CD1c-positive myeloid dendritic cell (primary cell): ENCODE results near the gene MBTD1.
"Not testable (repeated sequence)": the region's sequence is repeated elsewhere in the genome, so short reads cannot be mapped to it uniquely, and the experiment has no call there.

Source experiments
- DNase-seq: peaks from one replicate; pipeline ENCODE4 v3.0.0-alpha.2; 2016; ENCODE audit errors: extremely low spot score

Gene MBTD1

GRCh38 chr17:51189162-51189561 is 70.7 kb downstream of the MBTD1 start:
- DNase-seq = no peak

GRCh38 chr17:51188271-51188833 is 71.5 kb downstream of the MBTD1 start:
- DNase-seq = no peak

GRCh38 chr17:51185763-51186332 is 74.0 kb downstream of the MBTD1 start:
- DNase-seq = no peak

- DNase-seq = no peak
These were observed 75.7 kb downstream of the MBTD1 start for GRCh38 chr17:51184124-51184523.

GRCh38 chr17:51180486-51180885 is 79.4 kb downstream of the MBTD1 start:
- DNase-seq = no peak

GRCh38 chr17:51172030-51172429 is 87.8 kb downstream of the MBTD1 start:
- DNase-seq = not testable (repeated sequence)

- DNase-seq = no peak
These were observed 89.1 kb downstream of the MBTD1 start for GRCh38 chr17:51170736-51171135.

GRCh38 chr17:51169340-51169739 is 90.5 kb downstream of the MBTD1 start:
- no peak for DNase-seq

- peak; percentile 62 for DNase-seq
These were observed 92.6 kb downstream of the MBTD1 start for GRCh38 chr17:51166987-51167931.

- peak; percentile 84 for DNase-seq
These were observed 93.5 kb downstream of the MBTD1 start, which contains the start of gene NME2 for GRCh38 chr17:51166198-51166986. NME2 (plus strand) TSS chr17:51166411; CDS start chr17:51166831, 420 bp downstream.

GRCh38 chr17:51165680-51166197 is 94.1 kb downstream of the MBTD1 start:
- DNase-seq = no peak

- DNase-seq = no peak
These were observed 94.8 kb downstream of the MBTD1 start for GRCh38 chr17:51164911-51165679.

- DNase-seq = no peak
These were observed 98.3 kb downstream of the MBTD1 start for GRCh38 chr17:51161541-51161940.

GRCh38 chr17:51159604-51160003 is 100.2 kb downstream of the MBTD1 start:
- DNase-seq = no peak

GRCh38 chr17:51155416-51155815 is 104.4 kb downstream of the MBTD1 start:
- DNase-seq = no peak

- DNase-seq = no peak
These were observed 105.7 kb downstream of the MBTD1 start for GRCh38 chr17:51154176-51154575.

GRCh38 chr17:51153210-51154072 is 106.4 kb downstream of the MBTD1 start, which contains the start of gene NME1:
NME1 (plus strand) TSS chr17:51153559; CDS start chr17:51155655, 2,096 bp downstream.
- DNase-seq = peak; percentile 100

- DNase-seq = no peak
These were observed 107.1 kb downstream of the MBTD1 start for GRCh38 chr17:51152766-51153209.

GRCh38 chr17:51150932-51151331 is 108.9 kb downstream of the MBTD1 start:
- DNase-seq = no peak

GRCh38 chr17:51149163-51149562 is 110.7 kb downstream of the MBTD1 start:
- no peak for DNase-seq
